ENCODE measurements around the gene CCDC146. TPM values are rescaled to one million over a fixed set of nuclear protein-coding genes. Genes with fewer than 3 reads are reported as not detected.

CCDC146 gene
- total RNA-seq, 4 donors from 2014 or later, result 14.7 to 23.6 (median 17.6) TPM

DNA sequence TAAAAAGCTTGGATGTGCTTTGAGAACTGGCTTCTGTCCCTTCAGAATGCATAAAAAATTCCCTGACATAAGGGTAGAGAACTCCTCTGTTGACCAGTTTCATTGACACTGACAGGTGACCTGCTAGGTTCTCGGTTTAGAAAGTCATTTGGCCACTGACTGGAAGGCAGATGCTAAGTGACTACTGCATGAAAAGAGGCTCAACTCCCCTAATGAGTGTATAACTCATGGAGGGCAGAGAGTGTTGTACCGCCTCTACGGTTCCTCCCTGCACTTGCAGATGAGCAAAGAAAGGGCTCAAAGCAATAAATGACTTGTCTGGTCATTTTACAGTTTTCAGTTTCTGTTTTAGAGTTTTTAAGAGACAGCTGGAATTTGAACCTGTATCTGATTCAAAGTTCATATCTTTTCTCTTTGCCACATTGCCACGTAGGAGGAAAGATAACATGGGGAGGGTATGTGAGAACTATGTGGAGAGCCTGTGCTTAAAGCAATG lies 80.1 kb downstream of the CCDC146 start:
- DNase-seq (ENCODE audit: low spot score in 2 of 2), result no peak
- Histone ChIP-seq H3K4me3 (no peak overlapping the region), H3K4me1 (peaks cover 0 to 11% (median 4%) of the 10 kb centered on the region in 4 donors), H3K36me3 (no peaks in the 10 kb centered on the region), H3K27me3 (no peaks in the 10 kb centered on the region), H3K9me3 (no peaks in the 10 kb centered on the region), H3K27ac (no peak overlapping the region)
- no peak for TF ChIP-seq CTCF (IDR thresholded peaks at IDR 0.05)
- TF ChIP-seq POLR2A (IDR thresholded peaks at IDR 0.05), result no peak
- TF ChIP-seq EP300 (IDR thresholded peaks at IDR 0.05), result no peak
- 86 to 90% methylated on average over 4 of the region's 4 CpGs for WGBS, 2 donors

- Histone ChIP-seq H3K4me1 (peaks cover 0 to 2% (median 0%) of the 10 kb centered on the region in 4 donors), H3K27me3 (no peaks in the 10 kb centered on the region), H3K27ac (no peak overlapping the region), H3K4me3 (no peak overlapping the region), H3K9me3 (peaks cover 0 to 13% (median 0%) of the 10 kb centered on the region in 4 donors), H3K36me3 (peaks cover 0 to 16% (median 0%) of the 10 kb centered on the region in 3 donors)
- 97 to 99% methylated on average over 3 of the region's 3 CpGs for WGBS, 2 donors
- TF ChIP-seq EP300 (IDR thresholded peaks at IDR 0.05) (no peak), CTCF (IDR thresholded peaks at IDR 0.05) (no peak), POLR2A (IDR thresholded peaks at IDR 0.05) (no peak)
- DNase-seq (ENCODE audit: low spot score in 2 of 2), result no peak
Measured at GRCh38 chr7:77205706-77206105, 83.3 kb downstream of the CCDC146 start.

- H3K4me1 ChIP-seq, result no peaks in the 10 kb centered on the region
- peaks cover 0 to 13% (median 0%) of the 10 kb centered on the region in 4 donors for H3K9me3 ChIP-seq
- no peaks in the 10 kb centered on the region for H3K27me3 ChIP-seq
- TF ChIP-seq EP300 (IDR thresholded peaks at IDR 0.05) (no peak), POLR2A (IDR thresholded peaks at IDR 0.05) (no peak), CTCF (IDR thresholded peaks at IDR 0.05) (no peak)
- DNase-seq (ENCODE audit: low spot score in 2 of 2), result no peak
- H3K4me3 ChIP-seq, result no peak overlapping the region
- peaks cover 0 to 16% (median 0%) of the 10 kb centered on the region in 3 donors for H3K36me3 ChIP-seq
- H3K27ac ChIP-seq, result no peak overlapping the region
Measured at GRCh38 chr7:77208416-77208815, 86.0 kb downstream of the CCDC146 start.

- peaks cover 0 to 13% (median 0%) of the 10 kb centered on the region in 4 donors for H3K9me3 ChIP-seq
- 94 to 95% methylated on average over 6 of the region's 6 CpGs for WGBS, 2 donors
- H3K4me3 ChIP-seq, result no peak overlapping the region
- no peak for DNase-seq (ENCODE audit: low spot score in 2 of 2)
- H3K36me3 ChIP-seq, result peaks cover 0 to 16% (median 0%) of the 10 kb centered on the region in 3 donors
- no peaks in the 10 kb centered on the region for H3K4me1 ChIP-seq
- TF ChIP-seq POLR2A (IDR thresholded peaks at IDR 0.05) (no peak), EP300 (IDR thresholded peaks at IDR 0.05) (no peak)
- H3K27me3 ChIP-seq, result no peaks in the 10 kb centered on the region
- H3K27ac ChIP-seq, result no peak overlapping the region
Measured at GRCh38 chr7:77209479-77210139, 87.2 kb downstream of the CCDC146 start.

GRCh38 chr7:77216181-77216845 lies 93.9 kb downstream of the CCDC146 start:
- H3K4me1 ChIP-seq, result no peaks in the 10 kb centered on the region
- H3K4me3 ChIP-seq, result no peak overlapping the region
- WGBS, 2 donors, result 91 to 97% methylated on average over 3 of the region's 3 CpGs

More at GRCh38 chr7:77216181-77216845, 93.9 kb downstream of the CCDC146 start:
- TF ChIP-seq POLR2A (IDR thresholded peaks at IDR 0.05) (no peak), EP300 (IDR thresholded peaks at IDR 0.05) (no peak), CTCF (IDR thresholded peaks at IDR 0.05) (no peak)
- DNase-seq (ENCODE audit: low spot score in 2 of 2), result no peak
- no peak overlapping the region for H3K27ac ChIP-seq
- peaks cover 0 to 3% (median 0%) of the 10 kb centered on the region in 3 donors for H3K36me3 ChIP-seq
- H3K9me3 ChIP-seq, result peaks cover 0 to 6% (median 0%) of the 10 kb centered on the region in 4 donors
- H3K27me3 ChIP-seq, result no peaks in the 10 kb centered on the region
